OCI-LY1 (cell line): Measurements from ENCODE around the gene HLA-E.
"Not testable (repeated sequence)": the region's sequence is repeated elsewhere in the genome, so short reads cannot be mapped to it uniquely, and the experiment has no call there.

Experiments used
- H2AFZ ChIP-seq: fragments of 200-600 bp; sonication (generic), shearing (Covaris generic); 2 replicates; pipeline ENCODE4 v1.6.0; 2014; ENCODE audit warnings: antibody characterized with exemption, mild to moderate bottlenecking, low read length
- H3F3A ChIP-seq: fragments of 200-600 bp; sonication (generic), shearing (Covaris generic); 2 replicates; pipeline ENCODE4 v1.6.0; 2014; ENCODE audit warnings: mild to moderate bottlenecking, antibody characterized with exemption, low read length, moderate library complexity; ENCODE audit not compliant: insufficient read depth
- H3K27ac ChIP-seq: fragments of 200-600 bp; sonication (generic); 2 replicates; pipeline ENCODE4 v1.5.1; 2014; ENCODE audit warnings: low read length, mixed run types, mild to moderate bottlenecking, low read depth; ENCODE audit not compliant: poor library complexity, severe bottlenecking
- H3K27me3 ChIP-seq: fragments of 200-600 bp; sonication (generic); 2 replicates; pipeline ENCODE4 v1.6.0; 2014; ENCODE audit warnings: antibody characterized with exemption, mild to moderate bottlenecking, low read length, moderate library complexity; ENCODE audit not compliant: insufficient read depth
- H3K36me3 ChIP-seq: fragments of 200-600 bp; sonication (generic); 2 replicates; pipeline ENCODE4 v1.6.1; 2014; ENCODE audit warnings: mild to moderate bottlenecking, antibody characterized with exemption, low read length, moderate library complexity, mixed read lengths; ENCODE audit not compliant: insufficient read depth
- H3K4me1 ChIP-seq: fragments of 200-600 bp; sonication (generic); 2 replicates; pipeline ENCODE4 v1.5.1; 2014; ENCODE audit warnings: mild to moderate bottlenecking, low read length, moderate library complexity; ENCODE audit not compliant: insufficient read depth, severe bottlenecking
- H3K4me2 ChIP-seq: fragments of 200-600 bp; sonication (generic), shearing (Covaris generic); 2 replicates; pipeline ENCODE4 v1.6.1; 2014; ENCODE audit warnings: low read length
- H3K4me3 ChIP-seq: fragments of 200-600 bp; sonication (generic); 2 replicates; pipeline ENCODE4 v1.5.1; 2014; ENCODE audit warnings: low read length, low read depth, mild to moderate bottlenecking, mixed read lengths; ENCODE audit not compliant: poor library complexity, severe bottlenecking
- H3K79me2 ChIP-seq: fragments of 200-600 bp; shearing (Covaris generic); 2 replicates; pipeline ENCODE4 v1.6.1; 2016; ENCODE audit warnings: mixed run types, low read length, mixed read lengths; ENCODE audit not compliant: insufficient read depth
- H3K9ac ChIP-seq: fragments of 200-600 bp; sonication (generic), shearing (Covaris generic); 2 replicates; pipeline ENCODE4 v1.6.1; 2014; ENCODE audit warnings: mild to moderate bottlenecking, low read length, mixed read lengths
- H3K9me2 ChIP-seq: fragments of 200-600 bp; sonication (generic), shearing (Covaris generic); 2 replicates; pipeline ENCODE4 v1.6.1; 2014; ENCODE audit warnings: low read depth, mild to moderate bottlenecking, low read length, mixed read lengths
- H3K9me3 ChIP-seq: fragments of 200-600 bp; shearing (Covaris generic); 2 replicates; pipeline ENCODE4 v1.6.1; 2014; ENCODE audit warnings: low read length, mixed read lengths
- H4K20me1 ChIP-seq: fragments of 200-600 bp; sonication (generic), shearing (Covaris generic); 2 replicates; pipeline ENCODE4 v1.6.0; 2016; ENCODE audit warnings: mild to moderate bottlenecking, low read length; ENCODE audit not compliant: insufficient read depth
- CTCF ChIP-seq: fragments of 200-600 bp; sonication (generic), shearing (Covaris generic); IDR thresholded peaks from 2 replicates; pipeline ENCODE4 v1.5.1; 2017; ENCODE audit warnings: mild to moderate bottlenecking, antibody characterized with exemption, low read length, moderate library complexity, mixed read lengths
- EZH2 ChIP-seq: fragments of 200-600 bp; sonication (generic), shearing (Covaris generic); IDR thresholded peaks from 2 replicates; pipeline ENCODE4 v1.8.0; 2017; ENCODE audit warnings: borderline replicate concordance, mixed run types, mild to moderate bottlenecking, antibody characterized with exemption, low read length, moderate library complexity, mixed read lengths

Gene HLA-E

DNA sequence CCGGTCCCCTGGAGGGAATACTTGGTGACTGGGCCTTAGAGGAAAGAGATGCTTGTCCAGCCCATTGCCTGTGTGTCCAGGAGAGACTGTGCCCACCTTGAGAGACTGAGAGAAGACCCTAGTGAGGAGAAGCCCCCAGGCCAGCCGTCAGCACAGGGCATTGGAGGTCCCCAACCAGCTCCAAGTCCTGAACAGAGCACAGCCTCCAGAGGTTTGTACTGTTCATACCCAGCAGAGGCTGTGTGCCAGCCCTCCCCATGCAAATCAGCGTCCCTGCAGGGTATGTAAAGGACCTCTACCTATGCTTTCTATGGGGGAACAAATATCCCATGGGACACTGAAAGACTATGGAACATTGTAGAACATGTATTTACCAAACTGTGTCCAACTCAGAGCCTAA, 8.4 kb downstream of the HLA-E start:
- Histone ChIP-seq H2AFZ (no peak overlapping the region), H3K4me1 (no peaks in the 10 kb centered on the region)

DNA sequence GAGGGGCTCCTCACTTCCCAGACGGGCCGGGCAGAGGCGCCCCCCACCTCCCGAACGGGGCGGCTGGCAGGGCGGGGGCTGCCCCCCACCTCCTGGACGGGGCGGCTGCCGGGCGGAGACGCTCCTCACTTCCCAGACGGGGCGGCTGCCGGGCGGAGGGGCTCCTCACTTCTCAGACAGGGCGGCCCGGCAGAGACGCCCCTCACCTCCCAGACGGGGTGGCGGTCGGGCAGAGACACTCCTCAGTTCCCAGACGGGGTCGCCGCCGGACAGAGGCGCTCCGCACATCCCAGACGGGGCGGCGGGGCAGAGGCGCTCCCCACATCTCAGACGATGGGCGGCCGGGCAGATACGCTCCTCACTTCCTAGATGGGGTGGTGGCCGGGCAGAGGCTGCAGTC, 9.4 kb downstream of the HLA-E start:
- H3K27me3 ChIP-seq, H3K4me1 ChIP-seq, H3K4me3 ChIP-seq, H3K9ac ChIP-seq, H2AFZ ChIP-seq, H3K79me2 ChIP-seq, H3F3A ChIP-seq, H3K27ac ChIP-seq, H3K36me3 ChIP-seq, H3K4me2 ChIP-seq, H4K20me1 ChIP-seq, H3K9me3 ChIP-seq, H3K9me2 ChIP-seq: not testable (repeated sequence)

More for the DNA sequence above, 8.4 kb downstream of the HLA-E start:
- Histone ChIP-seq H3K27me3 (no peaks in the 10 kb centered on the region), H3F3A (no peaks in the 10 kb centered on the region), H3K9ac (no peak overlapping the region), H3K27ac (no peak overlapping the region), H4K20me1 (no peaks in the 10 kb centered on the region), H3K36me3 (no peaks in the 10 kb centered on the region), H3K4me3 (no peak overlapping the region), H3K9me2 (no peaks in the 10 kb centered on the region), H3K79me2 (no peaks in the 10 kb centered on the region), H3K4me2 (no peak overlapping the region), H3K9me3 (no peaks in the 10 kb centered on the region)
- no peak for TF ChIP-seq EZH2
- TF ChIP-seq CTCF: no peak

GRCh38 chr6:30500421-30501355, 11.4 kb downstream of the HLA-E start:
- Histone ChIP-seq H2AFZ (no peak overlapping the region), H3K79me2 (no peaks in the 10 kb centered on the region), H3K9me3 (no peaks in the 10 kb centered on the region), H3K27ac (no peak overlapping the region), H3K27me3 (no peaks in the 10 kb centered on the region), H3K4me1 (no peaks in the 10 kb centered on the region), H3F3A (no peaks in the 10 kb centered on the region), H3K9me2 (no peaks in the 10 kb centered on the region), H3K4me2 (no peak overlapping the region), H4K20me1 (no peaks in the 10 kb centered on the region), H3K36me3 (no peaks in the 10 kb centered on the region), H3K9ac (no peak overlapping the region), H3K4me3 (no peak overlapping the region)
- TF ChIP-seq EZH2 (no peak), CTCF (no peak)
